Right cardiac atrium (tissue), 5 donors: ENCODE results near the gene KLHL28. TPM values are rescaled to one million over a fixed set of nuclear protein-coding genes. Genes with fewer than 3 reads are reported as not detected.

Experiments used
- ATAC-seq, 2 donors: fragments of 200-7000 bp; cut with Tn5 transposase; one replicate each; pipeline versions ENCODE4 v1.8.0 to v1.9.1; 2020; ENCODE audit warnings: moderate library complexity in 2 of 2, mild to moderate bottlenecking in 1 of 2
- DNase-seq, 3 donors: peaks; one replicate each; pipeline ENCODE4 v3.0.0-alpha.2; 2020
- H3K27ac ChIP-seq: one replicate; pipeline ENCODE4 v1.5.1; 2013; ENCODE audit warnings: mild to moderate bottlenecking, low read length, control low read depth, moderate library complexity
- H3K27me3 ChIP-seq: one replicate; pipeline ENCODE4 v1.6.1; 2013; ENCODE audit not compliant: control insufficient read depth, insufficient read depth
- H3K4me1 ChIP-seq: one replicate; pipeline ENCODE4 v1.6.1; 2013; ENCODE audit warnings: low read length; ENCODE audit not compliant: control insufficient read depth, insufficient read depth
- H3K4me3 ChIP-seq: one replicate; pipeline ENCODE4 v1.5.1; 2013; ENCODE audit warnings: low read length, control low read depth
- H3K9me3 ChIP-seq: one replicate; pipeline ENCODE4 v1.6.1; 2013; ENCODE audit warnings: low read length; ENCODE audit not compliant: control insufficient read depth
- WGBS: extraction: QIAGEN DNeasy Blood & Tissue Kit; methylation state at CpG from one replicate; pipeline ENCODE4 v1.1.7; 2013; 5-methylcytosine and 5-hydroxymethylcytosine counted together
- intact Hi-C, 4 donors: fragments of 100-400 bp; cut with DNase I; formaldehyde crosslinking; loops; one replicate each; pipeline versions ENCODE4 v1.11.0 to v1.14.0; 2022 to 2023
- long read RNA-seq, 4 donors: library from polyadenylated mRNA; unstranded; transcript quantifications; one replicate each; pipeline ENCODE4 v2.0.0, GENCODE V29; 2020 to 2021
- polyA plus RNA-seq: library from polyadenylated mRNA; stranded (reverse); fragments of 200-250 nt; gene quantifications from one replicate; pipeline ENCODE4 v1.2.3, GENCODE V29; 2013
- total RNA-seq, 4 donors: library from RNA; stranded (reverse); fragmentation: NEBNext Ultra II Directional; extraction: Animal tissue kit (Norgen Biotek cat#: 25700); gene quantifications; one replicate each; pipeline ENCODE4 v1.2.1, GENCODE V29; 2021
- donor health status: healthy with polysubstance abuse.
- donor health status: DM: no; HTN: yes; CAD: no.
- donor health status: DM: no; HTN: no; CAD: no.
- donor health status: DM: no; HTN: yes; CAD: no; lungs with severe emphysema.
- donor health status: DM: yes; HTN: yes; CAD: no.

KLHL28 gene, protein sequence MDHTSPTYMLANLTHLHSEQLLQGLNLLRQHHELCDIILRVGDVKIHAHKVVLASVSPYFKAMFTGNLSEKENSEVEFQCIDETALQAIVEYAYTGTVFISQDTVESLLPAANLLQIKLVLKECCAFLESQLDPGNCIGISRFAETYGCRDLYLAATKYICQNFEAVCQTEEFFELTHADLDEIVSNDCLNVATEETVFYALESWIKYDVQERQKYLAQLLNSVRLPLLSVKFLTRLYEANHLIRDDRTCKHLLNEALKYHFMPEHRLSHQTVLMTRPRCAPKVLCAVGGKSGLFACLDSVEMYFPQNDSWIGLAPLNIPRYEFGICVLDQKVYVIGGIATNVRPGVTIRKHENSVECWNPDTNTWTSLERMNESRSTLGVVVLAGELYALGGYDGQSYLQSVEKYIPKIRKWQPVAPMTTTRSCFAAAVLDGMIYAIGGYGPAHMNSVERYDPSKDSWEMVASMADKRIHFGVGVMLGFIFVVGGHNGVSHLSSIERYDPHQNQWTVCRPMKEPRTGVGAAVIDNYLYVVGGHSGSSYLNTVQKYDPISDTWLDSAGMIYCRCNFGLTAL
- total RNA-seq, result 10 to 100 TPM in 3 of 4 donors, 1 to 10 TPM in 1; 9.4 to 13.0 (median 12.3) TPM
- polyA plus RNA-seq, result 3.4 TPM
- long read RNA-seq, donor 1, full-length matches to known transcripts, result 8 of 19 reads
- long read RNA-seq, donor 1, partial matches to known transcripts, result 5 of 19 reads
- long read RNA-seq, donor 1, other reads (novel, unspliced or antisense), result 6 of 19 reads
- long read RNA-seq, donor 2, full-length matches to known transcripts, result 1 of 2 reads
- long read RNA-seq, donor 2, partial matches to known transcripts, result 0 of 2 reads
- long read RNA-seq, donor 2, other reads (novel, unspliced or antisense), result 1 of 2 reads
- long read RNA-seq, donor 3, full-length matches to known transcripts, result 7 of 16 reads
- long read RNA-seq, donor 3, partial matches to known transcripts, result 7 of 16 reads
- long read RNA-seq, donor 3, other reads (novel, unspliced or antisense), result 2 of 16 reads
- long read RNA-seq, donor 4, result 0 reads

DNA sequence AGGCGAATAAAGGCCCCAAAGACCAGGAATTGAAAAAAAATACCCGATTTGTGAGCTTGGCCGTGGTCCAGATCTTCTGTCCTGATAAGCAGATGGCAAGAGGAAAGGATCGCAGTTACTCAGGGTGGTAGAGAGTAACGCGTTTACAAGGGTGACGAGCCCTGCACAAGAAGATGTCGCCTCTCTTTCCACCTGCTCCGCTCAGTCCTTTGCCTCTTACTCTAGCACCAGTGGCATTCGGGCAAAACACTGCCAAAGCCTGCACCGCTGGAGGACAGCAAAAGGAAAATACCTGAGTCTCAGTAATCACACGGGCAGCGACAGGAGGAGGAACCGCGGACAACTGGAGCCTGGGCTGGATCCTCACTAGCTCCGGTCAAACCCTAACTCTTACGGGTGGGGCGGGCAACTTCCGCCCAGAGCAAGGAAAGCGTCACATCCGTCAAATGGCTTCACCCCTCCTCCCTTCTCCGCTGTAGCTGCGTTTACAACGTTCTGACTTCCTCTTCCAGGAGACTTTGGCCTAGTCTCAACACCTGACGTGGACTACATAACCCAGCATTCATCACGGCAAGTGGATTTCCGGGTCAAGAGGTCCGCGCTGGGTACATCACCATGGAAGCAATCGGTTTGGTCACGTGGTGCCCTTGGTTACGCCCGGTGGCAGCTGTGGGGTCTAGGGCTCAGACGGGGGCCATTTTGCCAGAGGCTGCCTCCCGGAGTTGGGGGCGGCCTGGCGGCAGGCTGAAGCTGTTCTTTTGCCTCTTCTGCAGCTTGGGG is at the start of gene KLHL28, which contains the start of gene TOGARAM1:
Gene KLHL28 (minus strand): TSS at position 394 of the 780 bp plus-strand sequence. CDS start 16,019 bp downstream, outside the sequence.
Gene TOGARAM1 (plus strand): TSS at position 637 of the 780 bp plus-strand sequence. CDS start 232 bp downstream, outside the sequence.
- intact Hi-C loops, result loop anchor here in 3 of 4 donors (5.0 to 10.0 kb wide), 4 partner anchors 47 to 173 kb away; partner anchors contain the start of genes FKBP3 (in 2 of the 3) and FANCM (in 1 of the 3)
- Histone ChIP-seq H3K4me3 (peak within 1 kb of the TSS; percentile 89), H3K27me3 (no peaks in the 10 kb centered on the region), H3K27ac (peak within 1 kb of the TSS; percentile 96), H3K9me3 (no peaks in the 10 kb centered on the region), H3K4me1 (no peaks in the 10 kb centered on the region)
- DNase-seq, result peak; percentile 96 to 98 (median 96)
- whole genome bisulfite sequencing, result under 1% methylated on average over 37 of the region's 37 CpGs
- ATAC-seq, result peak; percentile 98

- H3K9me3 ChIP-seq, result no peaks in the 10 kb centered on the region
- H3K4me3 ChIP-seq, result no peak overlapping the region
- WGBS, result 79% methylated on average over 2 of the region's 2 CpGs
- H3K4me1 ChIP-seq, result no peaks in the 10 kb centered on the region
- no peak overlapping the region for H3K27ac ChIP-seq
- intact Hi-C loops, result no loop called here
- ATAC-seq, result no peak
- DNase-seq, result no peak
- no peaks in the 10 kb centered on the region for H3K27me3 ChIP-seq
Observed at GRCh38 chr14:45003924-45004323, 42.2 kb upstream of the KLHL28 start.

DNA sequence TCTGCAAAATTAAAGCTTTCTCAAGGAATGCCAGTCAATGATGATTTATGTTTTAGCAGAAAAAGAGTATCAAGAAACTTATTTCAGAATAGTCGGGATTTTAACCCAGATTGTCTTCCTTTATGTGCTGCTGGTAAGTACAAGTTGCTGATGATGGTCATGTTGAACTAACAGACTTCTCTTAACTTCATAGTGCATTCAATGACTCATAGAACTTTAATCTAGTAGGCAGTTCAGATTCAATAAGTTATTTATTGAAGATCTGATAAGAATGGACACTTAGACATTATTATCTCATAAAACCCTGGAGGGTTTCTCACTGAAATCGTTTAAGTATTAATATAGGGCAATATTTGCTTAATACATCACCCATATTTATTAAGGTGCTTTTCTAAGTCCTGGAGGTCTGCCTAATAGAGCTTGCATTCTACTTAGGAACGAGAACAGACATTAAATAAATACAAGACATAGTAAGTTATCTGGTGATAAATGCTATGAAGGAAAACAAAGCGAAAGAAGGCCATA is 34.1 kb upstream of the KLHL28 start:
- H3K27ac ChIP-seq, result no peak overlapping the region
- H3K4me1 ChIP-seq, result peaks cover 5% of the 10 kb centered on the region
- H3K4me3 ChIP-seq, result no peak overlapping the region
- WGBS, result 81% methylated on average over 4 of the region's 4 CpGs
- DNase-seq, result no peak
- no peaks in the 10 kb centered on the region for H3K9me3 ChIP-seq
- no peak for ATAC-seq
- intact Hi-C loops, result no loop called here
- no peaks in the 10 kb centered on the region for H3K27me3 ChIP-seq

DNA sequence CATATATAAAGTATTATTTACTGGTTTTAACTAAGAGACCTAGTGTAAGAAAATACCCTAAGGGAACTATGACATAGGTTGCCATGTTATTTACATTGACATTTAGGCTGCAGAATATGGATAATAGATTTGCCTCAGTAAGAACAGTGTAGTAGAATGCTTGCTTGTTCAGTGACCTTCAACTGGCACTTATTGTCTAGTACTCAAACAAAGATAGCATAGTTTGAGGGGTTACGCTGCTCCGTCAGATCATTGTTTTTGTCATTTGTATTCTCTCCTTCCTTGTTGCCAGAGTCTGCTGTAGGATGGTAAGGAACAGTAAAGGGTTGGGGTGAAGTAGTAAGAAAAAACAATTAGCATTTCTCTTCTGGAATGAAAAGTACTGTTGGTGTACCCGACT is 33.4 kb upstream of the KLHL28 start:
- Histone ChIP-seq H3K27ac (no peak overlapping the region), H3K27me3 (no peaks in the 10 kb centered on the region), H3K4me3 (no peak overlapping the region), H3K9me3 (no peaks in the 10 kb centered on the region), H3K4me1 (peaks cover 5% of the 10 kb centered on the region)
- 72% methylated on average over 3 of the region's 3 CpGs for WGBS
- ATAC-seq (peak in 1 of 2 donors; percentile 35), DNase-seq (no peak)
- intact Hi-C loops, result no loop called here

DNA sequence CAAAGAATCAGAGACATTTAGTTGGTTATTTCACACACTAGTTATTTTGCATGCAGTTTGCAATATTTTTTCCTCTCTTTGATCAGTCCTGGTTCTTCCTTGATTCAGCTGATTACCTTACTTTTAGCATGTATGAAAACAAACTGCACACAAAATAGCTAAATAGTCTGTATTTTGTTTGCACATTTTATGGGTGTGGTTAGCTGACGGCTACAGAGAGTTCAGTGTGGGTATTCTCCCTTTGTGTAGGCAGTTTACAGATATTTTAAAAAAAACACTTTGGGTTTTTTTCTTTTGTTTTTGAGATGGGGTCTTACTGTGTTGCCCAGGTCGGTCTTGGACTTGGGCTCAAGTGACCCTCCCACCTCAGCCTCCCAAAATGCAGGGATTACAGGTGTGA is 28.8 kb upstream of the KLHL28 start:
- intact Hi-C loops, result no loop called here
- Histone ChIP-seq H3K27me3 (no peaks in the 10 kb centered on the region), H3K27ac (no peak overlapping the region), H3K4me1 (peaks cover 6% of the 10 kb centered on the region), H3K4me3 (no peak overlapping the region), H3K9me3 (no peaks in the 10 kb centered on the region)
- ATAC-seq (no peak), DNase-seq (no peak)
- 78% methylated on average over 2 of the region's 2 CpGs for WGBS

GRCh38 chr14:44989497-44990440 is 28.0 kb upstream of the KLHL28 start:
- peak; percentile 44 to 52 for ATAC-seq

DNA sequence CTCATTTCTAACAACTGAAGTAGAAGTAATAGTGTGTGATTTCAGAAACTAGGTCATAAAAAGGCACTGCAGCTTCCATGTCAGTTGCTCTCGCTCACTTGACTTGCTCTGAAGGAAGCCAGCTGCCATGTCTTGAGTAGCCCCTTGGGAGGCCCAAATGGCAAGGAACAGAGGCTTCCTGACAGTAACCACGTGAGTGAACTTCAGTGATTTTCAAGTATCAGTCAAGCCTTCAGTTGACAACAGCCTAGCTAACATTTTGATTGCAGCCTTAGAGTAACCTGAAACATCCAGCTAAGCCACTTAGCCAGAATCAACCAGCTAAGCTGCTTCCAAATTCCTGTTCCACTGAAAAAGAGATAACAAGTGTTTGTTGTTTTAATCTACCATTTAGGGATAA is 26.9 kb upstream of the KLHL28 start:
- 27% methylated on average over 2 of the region's 2 CpGs for WGBS
- intact Hi-C loops, result no loop called here
- H3K4me1 ChIP-seq, result peaks cover 5% of the 10 kb centered on the region
- H3K9me3 ChIP-seq, result no peaks in the 10 kb centered on the region
- peak overlapping the region; percentile 85 for H3K27ac ChIP-seq
- H3K4me3 ChIP-seq, result no peak overlapping the region
- ATAC-seq (peak; percentile 61 to 77), DNase-seq (peak in 2 of 3 donors; percentile 53 to 60)
- no peaks in the 10 kb centered on the region for H3K27me3 ChIP-seq

More at GRCh38 chr14:44989497-44990440, 28.0 kb upstream of the KLHL28 start:
- WGBS, result 54% methylated on average over 3 of the region's 3 CpGs
- no peak for DNase-seq
- H3K9me3 ChIP-seq, result no peaks in the 10 kb centered on the region
- H3K27ac ChIP-seq, result no peak overlapping the region
- H3K4me3 ChIP-seq, result no peak overlapping the region
- intact Hi-C loops, result no loop called here
- no peaks in the 10 kb centered on the region for H3K27me3 ChIP-seq
- H3K4me1 ChIP-seq, result peaks cover 6% of the 10 kb centered on the region

- no peak for DNase-seq
- intact Hi-C loops, result no loop called here
- no peak overlapping the region for H3K27ac ChIP-seq
- H3K27me3 ChIP-seq, result no peaks in the 10 kb centered on the region
- 75% methylated on average over 2 of the region's 2 CpGs for WGBS
- H3K4me1 ChIP-seq, result peaks cover 3% of the 10 kb centered on the region
- H3K9me3 ChIP-seq, result no peaks in the 10 kb centered on the region
- no peak for ATAC-seq
- no peak overlapping the region for H3K4me3 ChIP-seq
Observed at GRCh38 chr14:44982594-44982993, 20.8 kb upstream of the KLHL28 start.

- Histone ChIP-seq H3K27me3 (no peaks in the 10 kb centered on the region), H3K27ac (no peak overlapping the region), H3K4me3 (no peak overlapping the region), H3K4me1 (peaks cover 3% of the 10 kb centered on the region), H3K9me3 (no peaks in the 10 kb centered on the region)
- no peak for ATAC-seq
- intact Hi-C loops, result no loop called here
- DNase-seq, result no peak
- WGBS, result 65% methylated on average over 3 of the region's 3 CpGs
Observed at GRCh38 chr14:44981198-44981597, 19.5 kb upstream of the KLHL28 start.
